Trophoblast cell (in vitro differentiated cells and primary cell): Measurements from ENCODE around the gene CLCNKB.
A peak's percentile ranks its signal among the peaks of the same experiment; 100 is the strongest.

Experiments
- DNase-seq, 2 donors: peaks; one replicate each; pipeline ENCODE4 v3.0.0-alpha.2; 2016
- H2AFZ ChIP-seq: 2 replicates; pipeline ENCODE4 v1.6.1; 2013; ENCODE audit warnings: low read length, moderate library complexity, mild to moderate bottlenecking; ENCODE audit not compliant: insufficient read depth, poor library complexity
- H2AK5ac ChIP-seq: 2 replicates; pipeline ENCODE4 v1.6.1; 2013; ENCODE audit warnings: mild to moderate bottlenecking, low read length
- H2BK120ac ChIP-seq: 2 replicates; pipeline ENCODE4 v1.6.1; 2013; ENCODE audit warnings: low read length, mild to moderate bottlenecking, moderate library complexity; ENCODE audit not compliant: insufficient read depth, poor library complexity
- H2BK12ac ChIP-seq: 2 replicates; pipeline ENCODE4 v1.6.1; 2013; ENCODE audit warnings: mild to moderate bottlenecking, low read length, moderate library complexity
- H2BK5ac ChIP-seq: 2 replicates; pipeline ENCODE4 v1.6.1; 2013; ENCODE audit warnings: low read length, low read depth, moderate library complexity, mild to moderate bottlenecking; ENCODE audit not compliant: poor library complexity
- H3K14ac ChIP-seq: 2 replicates; pipeline ENCODE4 v1.6.1; 2013; ENCODE audit warnings: mild to moderate bottlenecking, low read length
- H3K18ac ChIP-seq: 2 replicates; pipeline ENCODE4 v1.6.1; 2013; ENCODE audit warnings: mild to moderate bottlenecking, low read length
- H3K23ac ChIP-seq: 2 replicates; pipeline ENCODE4 v1.6.1; 2013; ENCODE audit warnings: low read length
- H3K27ac ChIP-seq: 2 replicates; pipeline ENCODE4 v1.5.1; 2013; ENCODE audit warnings: low read depth, mild to moderate bottlenecking, inconsistent platforms, low read length, moderate library complexity
- H3K27me3 ChIP-seq: 2 replicates; pipeline ENCODE4 v1.6.1; 2013; ENCODE audit warnings: inconsistent platforms, mild to moderate bottlenecking, low read length, moderate library complexity; ENCODE audit not compliant: insufficient read depth
- H3K36me3 ChIP-seq, 2 experiments: 1 replicate in 1 of 2; 2 replicates in 1 of 2; pipeline ENCODE4 v1.6.1; 2013; ENCODE audit warnings: low read length in 2 of 2, mild to moderate bottlenecking in 2 of 2, moderate library complexity in 1 of 2; ENCODE audit not compliant: insufficient read depth in 2 of 2, control insufficient read depth in 1 of 2
- H3K4ac ChIP-seq: 2 replicates; pipeline ENCODE4 v1.6.1; 2013; ENCODE audit warnings: low read depth, mild to moderate bottlenecking, low read length, moderate library complexity
- H3K4me1 ChIP-seq, 2 experiments: 1 replicate in 1 of 2; 2 replicates in 1 of 2; pipeline ENCODE4 v1.6.1; 2013; ENCODE audit warnings: low read length in 2 of 2, mild to moderate bottlenecking in 2 of 2, moderate library complexity in 1 of 2; ENCODE audit not compliant: insufficient read depth in 2 of 2, control insufficient read depth in 1 of 2
- H3K4me2 ChIP-seq: 2 replicates; pipeline ENCODE4 v1.6.1; 2013; ENCODE audit warnings: inconsistent platforms, mild to moderate bottlenecking, low read length, moderate library complexity
- H3K4me3 ChIP-seq: 2 replicates; pipeline ENCODE4 v1.5.1; 2013; ENCODE audit warnings: mild to moderate bottlenecking, low read depth, low read length, inconsistent platforms
- H3K79me1 ChIP-seq: one replicate; pipeline ENCODE4 v1.6.1; 2013; ENCODE audit warnings: low read length
- H3K79me2 ChIP-seq: 2 replicates; pipeline ENCODE4 v1.6.1; 2013; ENCODE audit warnings: low read length, mild to moderate bottlenecking; ENCODE audit not compliant: control insufficient read depth, insufficient read depth, poor library complexity
- H3K9ac ChIP-seq: 2 replicates; pipeline ENCODE4 v1.6.1; 2013; ENCODE audit warnings: mild to moderate bottlenecking, low read length
- H3K9me3 ChIP-seq: 2 replicates; pipeline ENCODE4 v1.6.1; 2013; ENCODE audit warnings: low read depth, mild to moderate bottlenecking, control low read depth, inconsistent platforms, low read length; ENCODE audit not compliant: insufficient read depth
- H4K12ac ChIP-seq: 2 replicates; pipeline ENCODE4 v1.6.1; 2013; ENCODE audit warnings: low read depth, mild to moderate bottlenecking, low read length, moderate library complexity
- H4K8ac ChIP-seq: 2 replicates; pipeline ENCODE4 v1.6.1; 2013; ENCODE audit warnings: low read depth, mild to moderate bottlenecking, low read length, moderate library complexity
- H4K91ac ChIP-seq: one replicate; pipeline ENCODE4 v1.6.1; 2013; ENCODE audit warnings: low read depth, mild to moderate bottlenecking, low read length, moderate library complexity
- WGBS: extraction: QIAGEN DNeasy Blood & Tissue Kit; methylation state at CpG from one replicate; pipeline ENCODE4 v1.1.7; 2013; ENCODE audit warnings: missing lambda C conversion rate; ENCODE audit not compliant: insufficient read length, insufficient coverage; ENCODE audit errors: extremely low coverage; 5-methylcytosine and 5-hydroxymethylcytosine counted together

Gene CLCNKB

GRCh38 chr1:16091296-16091695, 47.7 kb downstream of the CLCNKB start:
- no peak overlapping the region for H4K12ac ChIP-seq
- no peak overlapping the region for H2AK5ac ChIP-seq
- H3K9me3 ChIP-seq: peaks cover 5% of the 10 kb centered on the region
- H3K18ac ChIP-seq: no peak overlapping the region
- H2BK5ac ChIP-seq: no peak overlapping the region
- H3K27ac ChIP-seq: no peak overlapping the region
- H3K79me1 ChIP-seq: no peaks in the 10 kb centered on the region
- H3K14ac ChIP-seq: no peak overlapping the region
- H4K8ac ChIP-seq: no peak overlapping the region
- WGBS: no CpG with 5 or more reads among the region's 8 CpGs
- no peak overlapping the region for H2BK12ac ChIP-seq
- no peak overlapping the region for H2AFZ ChIP-seq
- no peak overlapping the region for H3K23ac ChIP-seq
- no peak overlapping the region for H3K9ac ChIP-seq
- H3K36me3 ChIP-seq: no peaks in the 10 kb centered on the region
- no peak overlapping the region for H3K4me2 ChIP-seq
- H3K4ac ChIP-seq: no peak overlapping the region
- H3K79me2 ChIP-seq: no peaks in the 10 kb centered on the region
- no peak for DNase-seq
- no peak overlapping the region for H2BK120ac ChIP-seq
- H3K4me3 ChIP-seq: no peak overlapping the region
- peaks cover 5 to 11% of the 10 kb centered on the region in 2 experiments for H3K4me1 ChIP-seq
- no peak overlapping the region for H4K91ac ChIP-seq
- no peaks in the 10 kb centered on the region for H3K27me3 ChIP-seq

GRCh38 chr1:16092097-16092922, 48.7 kb downstream of the CLCNKB start:
- Histone ChIP-seq H3K4me3 (no peak overlapping the region), H3K9ac (no peak overlapping the region), H3K27me3 (no peaks in the 10 kb centered on the region), H3K27ac (no peak overlapping the region), H2BK5ac (no peak overlapping the region), H2BK12ac (no peak overlapping the region), H3K4me1 (peaks cover 5 to 11% of the 10 kb centered on the region in 2 experiments), H3K4me2 (no peak overlapping the region), H3K23ac (no peak overlapping the region), H3K4ac (no peak overlapping the region), H3K79me2 (no peaks in the 10 kb centered on the region), H4K8ac (no peak overlapping the region), H3K79me1 (no peaks in the 10 kb centered on the region), H2BK120ac (no peak overlapping the region), H2AK5ac (no peak overlapping the region), H3K36me3 (no peaks in the 10 kb centered on the region), H4K91ac (no peak overlapping the region), H3K18ac (no peak overlapping the region), H3K14ac (no peak overlapping the region), H2AFZ (no peak overlapping the region), H4K12ac (no peak overlapping the region), H3K9me3 (peaks cover 5% of the 10 kb centered on the region)
- DNase-seq: no peak
- no CpG with 5 or more reads among the region's 18 CpGs for WGBS

GRCh38 chr1:16092923-16093511, 49.4 kb downstream of the CLCNKB start:
- no CpG with 5 or more reads among the region's 9 CpGs for WGBS
- H3K4me3 ChIP-seq: no peak overlapping the region

GRCh38 chr1:16093611-16094010, 50.0 kb downstream of the CLCNKB start:
- peaks cover 4 to 7% of the 10 kb centered on the region in 2 experiments for H3K4me1 ChIP-seq
- no peak overlapping the region for H2BK5ac ChIP-seq
- no peak overlapping the region for H2AFZ ChIP-seq
- no peaks in the 10 kb centered on the region for H3K27me3 ChIP-seq
- no peaks in the 10 kb centered on the region for H3K36me3 ChIP-seq
- H3K79me1 ChIP-seq: no peaks in the 10 kb centered on the region
- H3K9ac ChIP-seq: no peak overlapping the region
- no CpG with 5 or more reads among the region's 9 CpGs for WGBS
- no peak overlapping the region for H3K14ac ChIP-seq
- no peak overlapping the region for H3K27ac ChIP-seq
- H4K12ac ChIP-seq: no peak overlapping the region
- H3K4me3 ChIP-seq: no peak overlapping the region
- H3K4ac ChIP-seq: no peak overlapping the region
- no peak overlapping the region for H3K18ac ChIP-seq
- H3K9me3 ChIP-seq: peaks cover 4% of the 10 kb centered on the region
- no peak overlapping the region for H3K23ac ChIP-seq
- DNase-seq: peak; percentile 90 to 91
- H4K8ac ChIP-seq: no peak overlapping the region
- no peak overlapping the region for H3K4me2 ChIP-seq
- H2AK5ac ChIP-seq: no peak overlapping the region
- no peak overlapping the region for H2BK120ac ChIP-seq
- H4K91ac ChIP-seq: no peak overlapping the region
- H2BK12ac ChIP-seq: no peak overlapping the region
- H3K79me2 ChIP-seq: no peaks in the 10 kb centered on the region

More at GRCh38 chr1:16092923-16093511, 49.4 kb downstream of the CLCNKB start:
- H3K14ac ChIP-seq: no peak overlapping the region
- H2AFZ ChIP-seq: no peak overlapping the region
- H3K9ac ChIP-seq: no peak overlapping the region
- H2BK5ac ChIP-seq: no peak overlapping the region
- no peak overlapping the region for H2BK12ac ChIP-seq
- H2AK5ac ChIP-seq: no peak overlapping the region
- no peaks in the 10 kb centered on the region for H3K79me1 ChIP-seq
- H3K27ac ChIP-seq: no peak overlapping the region
- no peak overlapping the region for H4K91ac ChIP-seq
- no peak overlapping the region for H3K23ac ChIP-seq
- no peak overlapping the region for H2BK120ac ChIP-seq
- peaks cover 5% of the 10 kb centered on the region for H3K9me3 ChIP-seq
- no peak overlapping the region for H4K8ac ChIP-seq
- no peak overlapping the region for H3K4ac ChIP-seq
- H3K36me3 ChIP-seq: no peaks in the 10 kb centered on the region
- no peaks in the 10 kb centered on the region for H3K27me3 ChIP-seq
- peaks cover 5 to 11% of the 10 kb centered on the region in 2 experiments for H3K4me1 ChIP-seq
- H4K12ac ChIP-seq: no peak overlapping the region
- DNase-seq: peak in 1 of 2 donors; percentile 10
- H3K79me2 ChIP-seq: no peaks in the 10 kb centered on the region
- H3K18ac ChIP-seq: no peak overlapping the region
- no peak overlapping the region for H3K4me2 ChIP-seq
